Peyer's patch (tissue), 4 donors: ENCODE results near the gene STARD9.

ENCODE experiments used
- POLR2A ChIP-seq, 2 donors: fragments of 450-650 bp; IDR thresholded peaks; one replicate each; pipeline ENCODE4 v1.5.1; 2017; ENCODE audit warnings: antibody characterized with exemption in 2 of 2, mild to moderate bottlenecking in 2 of 2, moderate library complexity in 2 of 2
- TF ChIP-seq, protein P1 (sequence below), 6 experiments: fragments of 450-650 bp in 4 of 6; fragments of 200-600 bp in 2 of 6; sonication (generic) in 1 of 6; IDR thresholded peaks; one replicate each; pipeline ENCODE4 v1.5.1; 2017 to 2019; ENCODE audit warnings: antibody characterized with exemption in 6 of 6, mild to moderate bottlenecking in 3 of 6, moderate library complexity in 1 of 6

DNA sequence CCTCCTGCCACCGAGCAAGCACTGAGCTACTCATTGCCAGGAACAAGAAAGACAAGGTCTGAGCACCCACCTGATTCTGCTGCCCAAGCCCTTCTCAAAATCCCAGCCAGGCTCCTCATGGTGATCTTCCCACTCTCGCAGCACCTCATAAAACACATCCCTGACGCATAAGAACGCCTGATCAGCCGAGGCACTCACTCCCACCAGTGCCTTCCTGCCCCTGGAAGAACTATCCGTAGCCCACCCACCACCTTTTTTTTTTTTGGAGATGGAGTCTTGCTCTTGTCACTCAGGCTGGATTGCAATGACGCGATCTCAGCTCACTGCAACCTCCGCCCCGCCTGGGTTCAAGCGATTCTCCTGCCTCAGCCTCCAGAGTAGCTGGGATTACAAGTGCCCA is 157.6 kb downstream of the STARD9 start:
- TF ChIP-seq, protein P1, sequence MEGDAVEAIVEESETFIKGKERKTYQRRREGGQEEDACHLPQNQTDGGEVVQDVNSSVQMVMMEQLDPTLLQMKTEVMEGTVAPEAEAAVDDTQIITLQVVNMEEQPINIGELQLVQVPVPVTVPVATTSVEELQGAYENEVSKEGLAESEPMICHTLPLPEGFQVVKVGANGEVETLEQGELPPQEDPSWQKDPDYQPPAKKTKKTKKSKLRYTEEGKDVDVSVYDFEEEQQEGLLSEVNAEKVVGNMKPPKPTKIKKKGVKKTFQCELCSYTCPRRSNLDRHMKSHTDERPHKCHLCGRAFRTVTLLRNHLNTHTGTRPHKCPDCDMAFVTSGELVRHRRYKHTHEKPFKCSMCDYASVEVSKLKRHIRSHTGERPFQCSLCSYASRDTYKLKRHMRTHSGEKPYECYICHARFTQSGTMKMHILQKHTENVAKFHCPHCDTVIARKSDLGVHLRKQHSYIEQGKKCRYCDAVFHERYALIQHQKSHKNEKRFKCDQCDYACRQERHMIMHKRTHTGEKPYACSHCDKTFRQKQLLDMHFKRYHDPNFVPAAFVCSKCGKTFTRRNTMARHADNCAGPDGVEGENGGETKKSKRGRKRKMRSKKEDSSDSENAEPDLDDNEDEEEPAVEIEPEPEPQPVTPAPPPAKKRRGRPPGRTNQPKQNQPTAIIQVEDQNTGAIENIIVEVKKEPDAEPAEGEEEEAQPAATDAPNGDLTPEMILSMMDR (IDR thresholded peaks at IDR 0.05) = no peak
- no peak for TF ChIP-seq POLR2A (IDR thresholded peaks at IDR 0.05)
